ENCODE data around the gene CNTFR.

Gene CNTFR

DNA sequence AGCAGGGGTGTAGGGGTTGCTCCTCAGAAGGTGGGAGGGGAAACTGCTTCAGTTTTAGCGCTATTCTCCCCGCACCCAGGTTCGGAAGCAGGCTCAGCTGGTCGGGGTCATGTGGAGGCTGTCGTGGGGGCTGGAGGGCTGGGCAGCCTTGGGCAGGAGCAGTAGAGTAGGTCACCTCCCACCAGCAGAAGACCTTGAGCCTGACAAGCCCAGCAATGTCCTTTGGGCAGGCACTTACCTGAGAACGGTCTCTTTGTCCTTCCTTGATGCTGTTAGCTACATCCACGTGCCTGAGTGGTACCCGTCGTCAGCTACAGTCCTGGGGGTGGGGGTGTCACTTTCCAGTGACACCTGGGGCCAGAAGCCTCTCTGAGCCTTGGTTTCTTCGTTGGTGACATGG is 87.1 kb downstream of the CNTFR start:
- TF ChIP-seq POLR2AphosphoS5 (IDR thresholded peaks at IDR 0.05; ENCODE audit: low read depth): no peak
- TF ChIP-seq, protein P1, sequence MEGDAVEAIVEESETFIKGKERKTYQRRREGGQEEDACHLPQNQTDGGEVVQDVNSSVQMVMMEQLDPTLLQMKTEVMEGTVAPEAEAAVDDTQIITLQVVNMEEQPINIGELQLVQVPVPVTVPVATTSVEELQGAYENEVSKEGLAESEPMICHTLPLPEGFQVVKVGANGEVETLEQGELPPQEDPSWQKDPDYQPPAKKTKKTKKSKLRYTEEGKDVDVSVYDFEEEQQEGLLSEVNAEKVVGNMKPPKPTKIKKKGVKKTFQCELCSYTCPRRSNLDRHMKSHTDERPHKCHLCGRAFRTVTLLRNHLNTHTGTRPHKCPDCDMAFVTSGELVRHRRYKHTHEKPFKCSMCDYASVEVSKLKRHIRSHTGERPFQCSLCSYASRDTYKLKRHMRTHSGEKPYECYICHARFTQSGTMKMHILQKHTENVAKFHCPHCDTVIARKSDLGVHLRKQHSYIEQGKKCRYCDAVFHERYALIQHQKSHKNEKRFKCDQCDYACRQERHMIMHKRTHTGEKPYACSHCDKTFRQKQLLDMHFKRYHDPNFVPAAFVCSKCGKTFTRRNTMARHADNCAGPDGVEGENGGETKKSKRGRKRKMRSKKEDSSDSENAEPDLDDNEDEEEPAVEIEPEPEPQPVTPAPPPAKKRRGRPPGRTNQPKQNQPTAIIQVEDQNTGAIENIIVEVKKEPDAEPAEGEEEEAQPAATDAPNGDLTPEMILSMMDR (IDR thresholded peaks at IDR 0.05; ENCODE audit: insufficient read depth, low read length): no peak
- TF ChIP-seq, protein P2, sequence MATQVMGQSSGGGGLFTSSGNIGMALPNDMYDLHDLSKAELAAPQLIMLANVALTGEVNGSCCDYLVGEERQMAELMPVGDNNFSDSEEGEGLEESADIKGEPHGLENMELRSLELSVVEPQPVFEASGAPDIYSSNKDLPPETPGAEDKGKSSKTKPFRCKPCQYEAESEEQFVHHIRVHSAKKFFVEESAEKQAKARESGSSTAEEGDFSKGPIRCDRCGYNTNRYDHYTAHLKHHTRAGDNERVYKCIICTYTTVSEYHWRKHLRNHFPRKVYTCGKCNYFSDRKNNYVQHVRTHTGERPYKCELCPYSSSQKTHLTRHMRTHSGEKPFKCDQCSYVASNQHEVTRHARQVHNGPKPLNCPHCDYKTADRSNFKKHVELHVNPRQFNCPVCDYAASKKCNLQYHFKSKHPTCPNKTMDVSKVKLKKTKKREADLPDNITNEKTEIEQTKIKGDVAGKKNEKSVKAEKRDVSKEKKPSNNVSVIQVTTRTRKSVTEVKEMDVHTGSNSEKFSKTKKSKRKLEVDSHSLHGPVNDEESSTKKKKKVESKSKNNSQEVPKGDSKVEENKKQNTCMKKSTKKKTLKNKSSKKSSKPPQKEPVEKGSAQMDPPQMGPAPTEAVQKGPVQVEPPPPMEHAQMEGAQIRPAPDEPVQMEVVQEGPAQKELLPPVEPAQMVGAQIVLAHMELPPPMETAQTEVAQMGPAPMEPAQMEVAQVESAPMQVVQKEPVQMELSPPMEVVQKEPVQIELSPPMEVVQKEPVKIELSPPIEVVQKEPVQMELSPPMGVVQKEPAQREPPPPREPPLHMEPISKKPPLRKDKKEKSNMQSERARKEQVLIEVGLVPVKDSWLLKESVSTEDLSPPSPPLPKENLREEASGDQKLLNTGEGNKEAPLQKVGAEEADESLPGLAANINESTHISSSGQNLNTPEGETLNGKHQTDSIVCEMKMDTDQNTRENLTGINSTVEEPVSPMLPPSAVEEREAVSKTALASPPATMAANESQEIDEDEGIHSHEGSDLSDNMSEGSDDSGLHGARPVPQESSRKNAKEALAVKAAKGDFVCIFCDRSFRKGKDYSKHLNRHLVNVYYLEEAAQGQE (IDR thresholded peaks at IDR 0.05; ENCODE audit: insufficient replicate concordance, low read depth): no peak
- no peak for TF ChIP-seq SPI1 (IDR thresholded peaks at IDR 0.05; ENCODE audit: borderline replicate concordance, low read depth)
- TF ChIP-seq GABPA (IDR thresholded peaks at IDR 0.05; ENCODE audit: low read depth): no peak
- DNase-seq (ENCODE audit: low read depth in 1 of 2, low spot score in 1 of 2): no peak
- Histone ChIP-seq H3K27me3 (ENCODE audit: insufficient read depth, poor library complexity, severe bottlenecking) (peaks cover 6% of the 10 kb centered on the region), H3K4me3 (replicated peaks; ENCODE audit: insufficient read depth, low read length) (no peak overlapping the region), H3K27ac (replicated peaks) (no peak overlapping the region)

DNA sequence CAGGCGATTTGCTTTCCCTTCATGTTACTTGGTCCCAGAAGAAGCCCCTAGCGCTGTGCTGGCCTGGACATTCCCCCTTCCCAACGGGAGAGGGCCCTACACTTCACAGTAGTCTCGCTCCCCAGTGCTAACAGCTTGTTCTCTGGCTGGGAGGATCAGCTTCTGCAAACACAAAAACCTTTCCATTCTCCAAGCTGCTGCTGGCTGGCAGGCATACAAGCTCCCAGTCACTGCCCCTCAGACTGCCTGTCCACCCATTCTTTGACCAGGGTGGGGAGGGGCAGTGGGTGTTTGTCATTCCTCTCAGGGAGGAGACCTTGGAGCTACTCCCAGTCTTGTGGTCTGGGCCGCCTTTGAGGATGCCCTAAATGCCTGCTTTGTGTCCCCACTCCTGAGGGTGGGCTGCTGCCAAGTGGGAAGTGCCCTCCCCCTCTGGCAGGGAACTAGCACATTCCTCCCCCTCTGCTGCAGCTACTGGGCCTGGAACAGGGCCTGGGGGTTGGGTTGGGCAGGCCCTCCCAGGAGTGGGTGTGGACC is 87.6 kb downstream of the CNTFR start:
- Histone ChIP-seq H3K4me3 (replicated peaks; ENCODE audit: insufficient read depth, low read length) (no peak overlapping the region), H3K27ac (replicated peaks) (no peak overlapping the region), H3K27me3 (ENCODE audit: insufficient read depth, poor library complexity, severe bottlenecking) (peaks cover 6% of the 10 kb centered on the region)
- TF ChIP-seq, protein P2 (IDR thresholded peaks at IDR 0.05; ENCODE audit: insufficient replicate concordance, low read depth): no peak
- TF ChIP-seq, protein P1 (IDR thresholded peaks at IDR 0.05; ENCODE audit: insufficient read depth, low read length): no peak
- no peak for TF ChIP-seq SPI1 (IDR thresholded peaks at IDR 0.05; ENCODE audit: borderline replicate concordance, low read depth)
- no peak for TF ChIP-seq GABPA (IDR thresholded peaks at IDR 0.05; ENCODE audit: low read depth)
- TF ChIP-seq POLR2AphosphoS5 (IDR thresholded peaks at IDR 0.05; ENCODE audit: low read depth): no peak
- no peak for DNase-seq (ENCODE audit: low read depth in 1 of 2, low spot score in 1 of 2)
